HG03439 (cell line): ENCODE measurements around the gene FCHO2.

Experiments
- ATAC-seq: cut with Tn5 transposase; IDR thresholded peaks from one replicate; pipeline ENCODE4 v1.9.1; 2021; ENCODE audit warnings: mild to moderate bottlenecking, moderate library complexity; ENCODE audit not compliant: unreplicated experiment

Gene FCHO2

DNA sequence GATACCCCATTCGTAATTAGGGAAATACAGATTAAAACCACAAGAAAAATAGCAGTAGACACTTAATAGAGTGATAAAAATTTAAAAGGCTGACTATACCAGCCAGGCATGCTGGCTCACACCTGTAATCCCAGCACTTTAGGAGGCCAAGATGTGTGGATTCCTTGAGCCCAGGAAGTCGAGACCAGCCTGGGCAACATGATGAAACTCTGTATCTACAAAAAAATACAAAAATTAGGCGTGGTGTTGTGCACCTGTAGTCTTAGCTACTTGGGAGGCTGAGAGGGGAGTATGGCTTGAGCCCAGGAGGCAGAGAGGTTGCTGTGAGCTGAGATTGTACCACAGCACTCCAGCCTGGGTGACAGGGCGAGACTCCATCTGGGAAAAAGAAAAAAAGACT lies 72.0 kb downstream of the FCHO2 start:
- ATAC-seq: no peak

DNA sequence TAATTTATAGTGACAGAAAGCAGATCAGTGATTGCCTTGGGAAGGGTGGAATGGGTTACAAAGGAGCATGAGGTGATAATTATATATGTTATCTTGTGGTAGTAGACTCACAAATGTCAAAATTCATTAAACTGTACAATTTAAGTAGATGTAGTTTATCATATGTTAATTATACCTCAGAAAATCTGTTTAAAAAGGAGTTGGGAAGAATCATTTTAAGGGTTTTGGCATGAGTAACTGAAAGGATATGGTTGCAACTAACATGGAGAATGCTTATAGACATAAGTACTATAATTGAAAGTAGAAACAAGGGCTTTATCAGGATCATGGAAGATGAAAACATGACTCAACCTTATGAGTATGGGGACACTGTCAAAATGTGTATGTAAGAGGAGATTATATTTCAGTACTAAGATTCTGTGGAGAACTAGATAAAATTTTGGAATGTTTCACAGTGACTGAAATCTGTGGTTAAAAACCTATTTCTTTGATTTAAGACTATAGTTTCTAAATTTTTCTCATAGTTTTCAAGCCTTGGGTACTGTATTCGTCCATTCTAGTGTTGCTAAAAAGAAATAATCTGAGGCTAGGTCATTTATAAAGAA lies 73.3 kb downstream of the FCHO2 start:
- ATAC-seq: no peak

DNA sequence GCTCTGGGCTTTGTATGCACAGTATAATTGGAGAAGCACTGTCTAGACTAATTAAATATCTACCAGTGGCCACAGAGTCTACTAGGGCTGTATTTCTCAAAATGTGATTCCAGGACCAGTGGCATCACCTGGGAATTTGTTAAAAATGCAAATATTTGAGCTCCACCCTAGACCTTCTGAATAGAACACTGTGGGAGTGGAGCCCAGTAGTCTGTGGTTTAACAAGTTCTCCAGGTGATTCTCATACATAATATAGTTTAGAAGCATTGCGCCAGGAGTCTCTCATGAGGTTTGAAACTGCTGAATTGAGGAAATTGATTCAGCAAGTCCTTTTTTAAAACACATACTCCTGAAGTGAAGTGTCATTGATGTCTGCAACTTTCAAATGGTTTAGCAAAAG lies 74.7 kb downstream of the FCHO2 start:
- no peak for ATAC-seq

DNA sequence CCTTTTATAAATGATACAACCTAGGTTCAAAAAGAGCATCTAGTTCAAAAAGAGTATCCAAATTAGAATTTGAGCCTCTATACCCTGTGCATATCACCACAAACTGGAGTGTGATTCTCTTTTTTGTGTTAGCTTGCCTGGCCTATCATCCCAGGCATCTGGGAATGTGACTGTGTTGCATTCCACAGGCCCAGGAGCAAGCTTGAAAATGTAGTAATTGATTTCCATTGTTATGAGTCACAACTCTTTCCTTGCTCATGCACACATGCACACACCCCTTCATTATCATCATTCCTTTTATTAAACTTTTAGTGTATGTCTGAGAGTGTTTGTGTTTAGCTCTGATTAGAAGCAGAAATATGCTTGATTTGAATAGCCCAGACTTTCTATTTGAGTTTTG lies 75.2 kb downstream of the FCHO2 start:
- ATAC-seq: no peak

DNA sequence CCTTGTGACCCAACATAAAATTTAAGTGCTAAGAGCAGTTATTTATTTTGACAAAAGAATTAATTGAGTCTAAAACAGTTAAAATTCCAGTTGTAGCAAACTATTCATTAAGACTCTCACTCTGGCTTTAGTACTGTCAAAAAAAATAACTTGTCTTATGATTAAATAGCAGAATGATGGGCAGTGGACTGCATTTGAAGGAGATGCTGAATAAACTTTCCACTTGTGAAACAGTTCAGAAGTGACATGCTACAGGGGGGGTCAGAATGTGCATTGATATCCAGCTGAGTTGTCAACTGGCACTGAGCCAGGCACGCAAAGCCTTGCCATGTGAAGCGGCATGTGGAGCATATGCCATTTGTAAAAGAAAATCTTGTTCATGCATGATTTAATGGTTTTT lies 76.0 kb downstream of the FCHO2 start:
- no peak for ATAC-seq

DNA sequence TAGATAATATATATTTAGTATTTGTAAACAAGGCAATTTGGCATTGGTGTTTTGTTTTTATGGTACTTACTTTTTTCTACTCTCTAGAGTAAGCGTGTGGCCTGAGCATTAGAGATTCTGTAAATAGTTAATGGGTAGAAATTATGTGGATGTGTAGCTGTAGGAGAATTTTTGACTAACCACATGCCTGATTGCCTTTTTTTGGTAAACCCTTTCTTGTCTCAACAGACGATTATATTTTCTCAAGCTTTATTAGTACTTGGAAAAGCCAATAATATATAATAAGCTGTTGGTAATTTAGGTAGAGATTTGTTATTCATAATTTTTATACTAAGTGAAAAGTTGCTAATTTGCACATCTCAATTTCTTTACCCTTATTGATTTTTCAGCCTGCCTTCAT lies 76.8 kb downstream of the FCHO2 start:
- ATAC-seq: no peak

DNA sequence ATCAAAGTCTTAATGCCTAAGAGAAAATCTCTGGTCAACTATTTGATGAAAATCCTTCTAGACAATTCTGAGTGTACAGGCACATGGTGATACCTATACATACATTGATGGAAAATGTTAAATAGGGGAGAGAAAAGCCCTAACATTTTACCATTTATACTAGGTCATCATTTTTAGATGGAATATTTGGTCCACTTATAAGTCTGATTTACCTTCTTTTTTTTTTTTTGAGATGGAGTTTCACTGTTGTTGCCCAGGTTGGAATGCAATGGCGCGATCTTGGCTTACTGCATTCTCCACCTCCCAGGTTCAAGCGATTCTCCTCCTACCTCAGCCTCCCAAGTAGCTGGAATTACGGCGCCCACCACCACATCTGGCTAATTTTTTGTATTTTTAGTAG lies 81.7 kb downstream of the FCHO2 start:
- no peak for ATAC-seq

DNA sequence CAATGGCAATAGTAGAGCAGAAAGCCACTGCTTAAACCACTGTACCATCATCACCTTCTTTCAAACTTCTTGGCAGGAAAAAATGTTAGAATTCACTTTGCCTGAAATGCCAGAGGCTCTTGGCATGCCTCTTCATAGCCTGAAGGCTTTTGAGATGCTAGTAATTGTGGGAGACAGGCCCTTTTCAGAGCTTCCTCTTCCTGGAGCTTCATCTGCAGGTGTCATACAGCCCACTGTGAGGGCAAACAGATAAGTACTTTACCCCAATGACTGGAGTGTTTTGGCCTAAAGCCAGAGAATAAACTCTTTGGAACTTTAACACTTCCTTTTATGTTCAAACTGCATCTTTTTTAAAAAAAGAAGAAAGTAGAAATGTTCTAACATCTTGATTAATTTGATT lies 83.2 kb downstream of the FCHO2 start:
- no peak for ATAC-seq

DNA sequence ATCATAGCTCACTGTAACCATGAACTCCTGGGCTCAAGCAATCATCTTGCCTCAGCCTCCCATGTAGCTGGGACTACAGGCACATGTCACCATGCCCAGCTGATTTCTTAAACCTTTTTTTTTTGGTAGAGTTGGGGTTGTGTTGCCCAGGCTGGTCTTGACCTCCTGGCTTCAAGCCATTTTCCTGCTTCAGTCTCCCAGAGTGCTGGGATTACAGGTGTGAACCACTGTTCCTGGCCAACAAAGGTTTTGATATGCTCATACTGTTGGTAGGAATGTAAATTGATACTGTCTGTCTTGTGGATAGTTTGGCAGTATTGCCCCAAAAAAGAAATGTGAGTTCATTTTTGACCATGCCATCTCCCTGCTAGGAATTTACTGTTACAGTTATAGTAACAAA lies 87.2 kb downstream of the FCHO2 start:
- ATAC-seq: no peak

DNA sequence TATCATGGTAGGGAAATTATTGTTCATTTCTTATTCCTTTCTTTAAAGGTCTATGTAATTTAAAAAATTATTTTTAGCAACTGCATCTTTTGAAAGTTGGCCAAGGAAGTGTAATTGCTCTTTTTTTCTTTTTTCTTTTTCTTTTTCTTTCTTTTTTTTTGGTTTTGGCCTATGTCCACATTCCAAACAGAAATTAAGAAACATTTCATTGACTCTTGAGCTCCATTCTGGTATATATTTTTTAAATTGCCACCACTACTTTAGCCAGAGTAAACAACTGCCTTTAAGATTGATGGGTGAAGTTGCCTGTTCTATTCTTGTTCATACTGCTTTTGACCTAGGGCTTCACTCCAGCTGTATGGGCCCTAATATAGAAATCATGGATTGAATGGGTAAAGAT lies 88.7 kb downstream of the FCHO2 start:
- ATAC-seq: no peak

DNA sequence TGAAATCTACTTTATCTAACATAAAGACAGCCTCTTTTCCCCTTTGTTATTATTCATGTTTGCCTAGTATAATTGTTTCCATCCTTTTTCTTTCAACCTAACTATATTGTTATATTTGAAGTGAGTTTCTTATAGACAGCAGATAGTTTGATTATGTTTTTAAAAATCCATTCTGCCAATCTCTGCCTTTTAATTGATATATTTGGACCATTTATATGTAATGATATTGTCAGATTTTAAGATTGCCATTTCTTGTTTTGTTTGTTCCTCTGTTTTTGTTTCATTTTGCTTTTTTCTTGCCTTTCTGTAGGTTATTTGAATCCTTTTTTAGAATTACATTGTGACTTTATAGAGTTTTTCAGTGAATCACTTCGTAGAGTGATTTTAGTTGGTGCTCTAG lies 89.8 kb downstream of the FCHO2 start:
- ATAC-seq: no peak

DNA sequence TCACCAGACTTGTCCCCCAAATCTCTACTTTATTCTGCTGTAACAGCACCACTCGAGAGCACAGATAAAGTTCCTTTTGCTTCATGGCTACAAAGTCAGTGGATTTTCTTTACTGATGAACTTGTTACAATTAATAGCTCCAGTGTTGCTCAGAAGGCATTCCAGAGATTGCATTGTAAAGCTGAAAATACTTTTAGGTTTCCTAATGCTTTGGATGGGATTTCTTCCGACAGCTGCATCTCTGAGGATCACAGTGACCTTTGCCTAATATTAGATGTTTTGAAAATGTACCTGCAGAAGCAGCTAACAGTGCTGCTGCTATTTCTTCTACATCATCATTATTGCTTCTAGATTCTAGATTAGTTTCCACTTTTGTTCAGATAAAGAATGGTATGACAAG lies 105.8 kb downstream of the FCHO2 start:
- ATAC-seq: no peak

DNA sequence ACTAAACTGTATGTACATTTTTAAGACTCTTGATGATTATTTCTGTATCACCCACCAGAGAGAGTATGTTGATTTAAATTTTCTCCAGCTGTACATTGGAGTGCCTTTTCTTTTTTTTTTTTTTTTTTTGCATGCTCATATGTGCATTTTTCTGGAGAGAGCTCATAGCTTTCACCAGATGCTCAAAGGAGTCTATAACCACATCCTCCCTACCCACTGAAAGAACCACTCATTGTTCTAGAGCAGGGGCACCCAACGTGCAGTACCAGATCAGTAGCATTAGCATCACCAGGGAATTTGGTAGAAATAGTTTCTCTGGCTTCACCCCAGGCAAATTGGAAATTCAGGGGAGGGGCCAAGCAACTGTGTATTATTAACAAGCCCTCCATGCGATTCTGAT lies 110.6 kb downstream of the FCHO2 start:
- no peak for ATAC-seq

DNA sequence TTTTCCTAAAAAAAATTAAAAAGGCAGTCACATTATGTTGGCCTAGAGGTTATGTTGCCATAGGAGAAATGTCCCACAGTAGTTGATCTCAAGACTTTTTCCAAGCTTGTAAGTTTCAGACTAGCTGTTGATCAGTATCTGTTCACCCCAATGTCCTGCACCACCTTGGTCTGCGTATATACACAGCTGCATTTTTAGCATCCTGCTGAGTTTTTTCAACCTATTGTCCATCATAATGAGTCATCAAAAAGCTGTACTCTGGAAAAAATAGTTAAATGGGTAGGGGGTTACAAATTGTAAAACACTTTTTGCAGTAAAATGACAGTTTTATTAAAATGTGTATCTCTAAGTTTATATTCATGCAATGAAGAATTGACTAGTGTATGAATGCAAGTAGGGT lies 111.4 kb downstream of the FCHO2 start:
- no peak for ATAC-seq

DNA sequence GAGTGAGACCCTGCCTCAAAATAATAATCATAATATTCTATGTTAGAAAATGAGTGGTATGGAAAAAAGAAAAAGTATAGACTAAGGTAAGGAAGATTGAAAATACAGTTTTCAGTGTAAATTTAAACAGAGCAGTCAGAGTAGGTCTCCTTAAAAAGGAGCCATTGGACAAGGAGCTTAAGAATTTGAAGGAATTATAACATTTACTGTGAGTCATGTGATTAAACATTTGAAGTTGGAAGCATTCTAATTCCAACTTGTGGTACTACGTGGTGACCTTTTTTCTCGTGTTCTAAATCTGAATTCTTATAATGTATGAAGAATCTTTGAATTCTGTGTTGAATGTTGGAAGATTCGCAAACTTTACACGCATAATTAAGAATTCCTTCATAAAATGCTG lies 125.3 kb downstream of the FCHO2 start:
- ATAC-seq: no peak

DNA sequence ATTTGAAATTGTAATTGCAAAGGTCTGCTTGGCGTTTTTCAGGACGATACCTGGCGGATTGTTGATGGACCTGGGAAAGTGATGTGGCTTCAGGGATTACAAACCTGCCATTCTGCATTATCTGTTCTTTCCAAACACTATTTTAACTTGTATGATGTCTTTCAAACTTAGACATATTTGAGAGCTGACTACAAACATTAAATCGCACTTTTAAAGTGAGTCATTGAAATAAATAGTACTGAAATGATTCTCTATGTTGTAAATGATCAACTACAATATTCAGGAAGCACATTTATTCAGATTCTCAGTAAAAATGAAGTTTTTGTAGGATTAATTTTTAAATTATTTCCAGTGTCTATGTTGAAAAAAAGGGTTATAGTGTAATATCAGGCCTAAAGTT lies 132.2 kb downstream of the FCHO2 start:
- no peak for ATAC-seq

DNA sequence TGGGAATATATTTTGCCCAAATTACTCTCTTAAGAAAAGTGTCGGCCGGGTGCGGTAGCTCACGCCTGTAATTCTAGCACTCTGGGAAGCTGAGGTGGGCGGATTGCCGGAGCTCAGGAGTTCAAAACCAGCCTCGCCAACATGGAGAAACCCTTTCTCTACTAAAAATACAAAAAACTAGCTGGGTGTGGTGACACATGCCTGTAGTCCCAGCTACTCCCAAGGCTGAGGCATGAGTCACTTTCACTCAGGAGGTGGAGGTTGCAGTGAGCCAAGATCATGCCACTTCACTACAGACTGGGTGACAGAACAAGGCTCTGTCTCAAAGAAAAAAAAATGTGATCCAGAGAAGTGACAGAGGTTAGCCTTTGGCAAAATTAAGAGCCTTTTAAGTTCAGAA lies 138.1 kb downstream of the FCHO2 start:
- ATAC-seq: no peak

DNA sequence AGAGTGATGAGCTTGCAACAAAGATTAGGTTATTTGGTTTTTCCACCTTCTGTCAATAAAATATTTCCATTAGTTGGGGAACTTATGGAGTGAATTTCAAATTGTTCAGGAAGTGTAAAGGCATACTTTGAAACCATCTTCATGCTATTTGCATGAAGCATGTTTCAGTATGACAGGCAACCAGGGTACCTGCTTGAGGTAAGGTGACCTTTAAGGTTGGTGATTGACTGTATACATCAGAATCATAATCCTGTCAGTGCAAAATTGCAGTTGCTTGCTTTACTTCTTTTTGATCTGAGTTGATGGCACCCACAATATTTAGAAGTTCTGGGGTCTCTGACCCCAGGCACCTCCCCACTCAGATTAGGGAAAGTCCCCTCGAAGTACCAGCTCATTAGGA lies 138.6 kb downstream of the FCHO2 start:
- no peak for ATAC-seq

DNA sequence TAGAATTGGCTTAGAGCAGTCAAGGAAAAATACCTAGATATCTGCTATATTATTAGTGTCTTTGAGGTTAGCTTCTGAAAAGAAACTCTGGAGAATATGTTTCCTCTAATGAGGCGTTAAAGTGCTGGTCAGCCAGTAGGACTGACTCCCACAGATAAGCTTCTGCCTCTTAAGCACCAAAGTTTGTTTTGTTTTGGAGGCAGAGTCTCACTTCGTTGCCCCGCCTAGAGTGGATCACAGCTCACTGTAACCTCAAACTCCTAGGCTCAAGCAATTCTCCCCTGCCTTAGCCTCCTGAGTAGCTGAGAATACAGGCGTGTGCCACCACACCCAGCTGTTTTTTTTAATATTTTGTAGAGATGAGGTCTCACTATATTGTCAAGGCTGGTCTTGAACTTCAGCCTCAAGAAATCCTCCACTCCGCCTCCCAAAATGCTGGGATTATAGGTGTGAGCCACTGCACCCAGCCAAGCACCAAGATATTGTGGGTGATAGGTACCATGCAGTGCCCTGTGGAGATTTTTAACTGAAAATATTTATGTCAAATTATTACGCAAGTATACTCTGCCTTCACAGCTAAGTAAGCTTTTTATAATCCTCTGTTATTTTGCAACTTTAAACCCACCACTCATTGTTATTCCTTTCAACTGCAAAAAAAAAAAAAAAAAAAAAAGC lies 139.9 kb downstream of the FCHO2 start:
- ATAC-seq: no peak

DNA sequence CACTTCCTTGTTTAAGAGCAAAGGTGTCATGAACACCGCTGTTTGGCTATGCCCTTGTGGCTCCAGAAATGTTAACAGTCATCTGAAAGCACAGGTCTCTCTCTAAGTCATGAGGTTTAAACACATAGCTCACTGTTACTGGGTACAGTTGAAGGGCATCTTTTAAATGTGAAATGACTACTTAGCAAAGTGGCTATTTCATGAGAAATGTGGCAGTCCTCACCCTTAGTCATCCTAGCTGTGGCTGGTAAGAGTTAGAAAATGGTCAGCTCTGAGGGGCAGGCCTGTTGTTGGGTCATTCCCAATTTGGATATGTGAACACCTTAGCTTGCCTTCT lies 140.4 kb downstream of the FCHO2 start:
- no peak for ATAC-seq

DNA sequence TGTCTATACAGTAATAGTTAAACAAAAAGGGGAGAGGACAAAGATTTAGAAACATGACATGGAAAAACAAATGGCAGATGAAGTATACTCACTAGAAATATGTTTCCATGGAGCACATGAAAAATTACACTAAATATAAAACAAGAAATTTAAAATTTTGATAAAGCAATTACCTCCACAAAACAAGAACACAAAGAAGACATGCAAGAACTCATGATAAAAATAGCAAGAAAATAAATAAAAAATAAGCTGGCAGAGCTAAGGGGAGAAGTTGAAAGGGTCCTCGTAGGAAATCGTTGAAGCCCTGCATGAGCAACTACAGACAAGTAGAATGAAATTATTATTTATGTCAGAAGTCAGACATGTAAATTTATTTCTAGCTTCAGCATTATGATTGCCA lies 141.9 kb downstream of the FCHO2 start:
- ATAC-seq: no peak

DNA sequence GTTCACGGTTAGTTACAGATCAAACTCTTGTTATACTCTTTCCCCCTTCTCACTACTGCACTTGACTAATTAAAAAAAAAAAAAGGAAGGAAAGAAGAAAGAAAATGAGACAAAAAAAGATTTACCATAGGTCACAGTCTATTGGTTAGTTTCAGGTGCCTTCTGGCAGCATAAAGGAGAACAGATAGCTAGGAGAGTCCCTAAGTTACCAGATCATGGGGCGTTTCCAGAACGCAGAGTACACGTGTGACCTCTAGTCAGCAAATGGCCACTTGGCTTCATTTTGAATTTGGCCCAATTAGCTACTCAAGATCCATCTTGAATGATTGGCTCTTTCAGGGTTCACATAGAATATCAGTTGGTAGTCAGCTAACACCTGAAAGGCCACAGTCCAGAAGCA lies 144.3 kb downstream of the FCHO2 start:
- no peak for ATAC-seq

DNA sequence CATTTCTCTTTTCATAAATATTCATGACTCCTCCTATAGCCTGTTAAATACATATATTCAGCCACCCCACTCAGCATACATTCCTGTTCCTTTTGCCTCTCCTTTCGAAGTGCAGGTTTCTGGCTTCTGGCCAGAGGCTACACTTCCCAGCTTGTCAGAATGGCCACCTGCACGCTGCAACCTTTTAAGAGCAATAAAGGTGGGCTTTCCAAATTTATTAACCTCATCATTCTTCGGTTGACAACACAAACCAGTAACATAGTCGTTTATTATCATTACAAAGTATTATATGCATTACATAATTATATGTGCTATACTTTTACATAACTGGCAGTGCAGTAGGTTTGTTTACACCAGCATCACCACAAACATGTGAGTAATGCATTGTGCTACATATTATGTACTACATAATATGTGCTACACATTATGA lies 148.0 kb downstream of the FCHO2 start:
- no peak for ATAC-seq
